Cardiac fibroblast (primary cell): ENCODE data around the gene HADHB.

Experiments
- DNase-seq, 2 donors: peaks; one replicate each; pipeline versions ENCODE4 v3.0.0 to v3.0.0-alpha.2; 2010; ENCODE audit warnings: low read depth in 2 of 2
- H3K4me3 ChIP-seq, 2 donors: replicated peaks in 1 of 2; 1 replicate in 1 of 2; 2 replicates in 1 of 2; pipeline ENCODE4 v1.5.1; 2011; ENCODE audit warnings: low read depth in 2 of 2, low read length in 2 of 2, mild to moderate bottlenecking in 2 of 2, moderate library complexity in 1 of 2
- CTCF ChIP-seq: IDR thresholded peaks from one replicate; pipeline ENCODE4 v1.5.1; 2011; ENCODE audit warnings: low read depth, mild to moderate bottlenecking, low read length, inconsistent platforms

Gene HADHB

GRCh38 chr2:26274058-26274613, 29.4 kb downstream of the HADHB start:
- DNase-seq = peak; percentile 98
- TF ChIP-seq CTCF = no peak
- no peak overlapping the region for H3K4me3 ChIP-seq

- H3K4me3 ChIP-seq = no peak overlapping the region
- DNase-seq = no peak
- no peak for TF ChIP-seq CTCF
Observed at GRCh38 chr2:26276484-26277227, 31.9 kb downstream of the HADHB start.

- no peak for DNase-seq
- TF ChIP-seq CTCF = no peak
- H3K4me3 ChIP-seq = no peak overlapping the region
Observed at GRCh38 chr2:26279886-26280285, 35.1 kb downstream of the HADHB start.

GRCh38 chr2:26281226-26281625, 36.5 kb downstream of the HADHB start:
- no peak overlapping the region for H3K4me3 ChIP-seq
- no peak for TF ChIP-seq CTCF
- no peak for DNase-seq

GRCh38 chr2:26283606-26284005, 38.9 kb downstream of the HADHB start:
- TF ChIP-seq CTCF = no peak
- H3K4me3 ChIP-seq = no peak overlapping the region
- DNase-seq = no peak

- H3K4me3 ChIP-seq = no peak overlapping the region
- TF ChIP-seq CTCF = no peak
- peak in 1 of 2 donors; percentile 59 for DNase-seq
Observed at GRCh38 chr2:26284132-26284531, 39.4 kb downstream of the HADHB start.
